Endothelial cell (in vitro differentiated cells): ENCODE measurements around the gene DMKN. TPM values are rescaled to one million over a fixed set of nuclear protein-coding genes. Genes with fewer than 3 reads are reported as not detected.

ENCODE experiments used
- DNase-seq: peaks from one replicate; pipeline ENCODE4 v3.0.0; 2021; ENCODE audit warnings: low spot score
- H3K27ac Mint-ChIP-seq: one replicate; pipeline ENCODE4 v1.8.0; 2021; ENCODE audit warnings: mixed read lengths, inconsistent platforms; ENCODE audit not compliant: unreplicated experiment
- H3K27me3 Mint-ChIP-seq: one replicate; pipeline ENCODE4 v1.8.0; 2021; ENCODE audit warnings: mild to moderate bottlenecking, moderate library complexity, mixed read lengths, inconsistent platforms; ENCODE audit not compliant: unreplicated experiment
- H3K36me3 Mint-ChIP-seq: one replicate; pipeline ENCODE4 v1.8.0; 2021; ENCODE audit warnings: mild to moderate bottlenecking, low read depth, mixed read lengths, inconsistent platforms; ENCODE audit not compliant: unreplicated experiment
- H3K4me1 Mint-ChIP-seq: one replicate; pipeline ENCODE4 v1.8.0; 2021; ENCODE audit warnings: mild to moderate bottlenecking, mixed read lengths, inconsistent platforms; ENCODE audit not compliant: unreplicated experiment
- H3K4me3 Mint-ChIP-seq: one replicate; pipeline ENCODE4 v1.8.0; 2021; ENCODE audit warnings: mild to moderate bottlenecking, mixed read lengths, inconsistent platforms; ENCODE audit not compliant: unreplicated experiment
- H3K9me3 Mint-ChIP-seq: one replicate; pipeline ENCODE4 v1.8.0; 2021; ENCODE audit warnings: mixed read lengths, inconsistent platforms; ENCODE audit not compliant: unreplicated experiment
- total RNA-seq: library from RNA; stranded (reverse); fragmentation: NEBNext Ultra II Directional; extraction: Animal tissue kit (Norgen Biotek cat#: 25700); gene quantifications from one replicate; pipeline ENCODE4 v1.2.1, GENCODE V29; 2021; ENCODE audit not compliant: unreplicated experiment
- TF ChIP-seq, protein P1 (sequence below): fragments of 200-600 bp; sonication (generic); IDR thresholded peaks from one replicate; pipeline ENCODE4 v1.5.0; 2021; ENCODE audit warnings: antibody characterized with exemption; ENCODE audit not compliant: unreplicated experiment

DMKN gene
- total RNA-seq, 1 donor from 2014 or later = 56.9 TPM

DNA sequence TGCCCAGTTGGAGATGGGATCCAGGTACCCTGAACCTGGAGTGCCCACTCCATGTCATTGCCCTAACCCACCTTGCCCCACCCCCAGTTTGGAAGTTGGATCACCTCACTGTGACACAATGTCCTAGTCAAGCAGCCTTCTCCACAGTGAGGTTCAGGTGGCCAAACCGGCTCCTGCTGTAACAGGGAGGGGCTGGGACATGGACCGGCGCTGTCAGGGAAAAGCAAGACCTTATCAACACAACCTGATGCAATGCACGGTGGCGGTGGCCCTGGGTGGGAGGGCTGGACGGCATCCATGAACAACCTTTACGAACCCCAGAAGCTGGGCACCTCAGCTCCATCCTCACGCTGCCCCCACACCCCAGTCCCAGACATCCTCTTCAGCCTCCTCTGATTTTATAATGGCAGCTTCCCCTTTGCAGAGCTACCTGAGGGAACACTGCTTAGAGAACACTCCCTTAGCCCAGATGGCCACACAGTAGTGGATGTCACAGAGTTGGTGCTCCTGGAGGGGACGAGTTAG lies 21.6 kb downstream of the DMKN start:
- H3K4me3 Mint-ChIP-seq = no peak overlapping the region
- TF ChIP-seq, protein P1, sequence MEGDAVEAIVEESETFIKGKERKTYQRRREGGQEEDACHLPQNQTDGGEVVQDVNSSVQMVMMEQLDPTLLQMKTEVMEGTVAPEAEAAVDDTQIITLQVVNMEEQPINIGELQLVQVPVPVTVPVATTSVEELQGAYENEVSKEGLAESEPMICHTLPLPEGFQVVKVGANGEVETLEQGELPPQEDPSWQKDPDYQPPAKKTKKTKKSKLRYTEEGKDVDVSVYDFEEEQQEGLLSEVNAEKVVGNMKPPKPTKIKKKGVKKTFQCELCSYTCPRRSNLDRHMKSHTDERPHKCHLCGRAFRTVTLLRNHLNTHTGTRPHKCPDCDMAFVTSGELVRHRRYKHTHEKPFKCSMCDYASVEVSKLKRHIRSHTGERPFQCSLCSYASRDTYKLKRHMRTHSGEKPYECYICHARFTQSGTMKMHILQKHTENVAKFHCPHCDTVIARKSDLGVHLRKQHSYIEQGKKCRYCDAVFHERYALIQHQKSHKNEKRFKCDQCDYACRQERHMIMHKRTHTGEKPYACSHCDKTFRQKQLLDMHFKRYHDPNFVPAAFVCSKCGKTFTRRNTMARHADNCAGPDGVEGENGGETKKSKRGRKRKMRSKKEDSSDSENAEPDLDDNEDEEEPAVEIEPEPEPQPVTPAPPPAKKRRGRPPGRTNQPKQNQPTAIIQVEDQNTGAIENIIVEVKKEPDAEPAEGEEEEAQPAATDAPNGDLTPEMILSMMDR = no peak
- H3K27me3 Mint-ChIP-seq = no peaks in the 10 kb centered on the region
- no peak for DNase-seq
- H3K27ac Mint-ChIP-seq = no peak overlapping the region
- H3K36me3 Mint-ChIP-seq = no peaks in the 10 kb centered on the region
- no peaks in the 10 kb centered on the region for H3K9me3 Mint-ChIP-seq
- no peaks in the 10 kb centered on the region for H3K4me1 Mint-ChIP-seq

DNA sequence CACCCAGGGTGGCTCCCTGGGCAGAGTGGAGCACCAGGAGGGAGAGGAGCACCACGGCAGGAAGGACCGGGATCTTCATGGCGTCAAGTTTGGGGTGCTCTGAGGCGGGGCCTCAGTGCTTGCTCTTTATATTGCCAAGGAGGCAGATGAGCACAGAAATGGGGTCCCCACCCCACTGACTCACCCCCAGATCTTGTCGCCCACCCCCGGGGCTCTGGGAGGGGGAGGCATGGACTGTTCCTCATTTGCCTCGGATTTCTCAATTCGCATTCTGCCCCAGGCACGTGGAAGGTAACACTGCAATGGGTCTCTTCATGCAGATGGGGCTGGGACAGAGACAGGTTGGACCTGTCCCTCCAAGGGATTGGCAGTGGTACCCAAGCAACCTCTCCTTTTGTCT lies 23.1 kb downstream of the DMKN start, which contains the start of gene KRTDAP:
Gene KRTDAP, minus strand, starts transcription at position 101 of the 400 bp plus-strand sequence. Its CDS starts 22 bp downstream, at position 79.
- Mint-ChIP-seq H3K4me1 (no peaks in the 10 kb centered on the region), H3K27ac (no peak within 1 kb of the TSS), H3K27me3 (no peaks in the 10 kb centered on the region), H3K4me3 (no peak within 1 kb of the TSS), H3K9me3 (no peaks in the 10 kb centered on the region), H3K36me3 (no peaks in the 10 kb centered on the region)
- TF ChIP-seq, protein P1 = no peak
- no peak for DNase-seq

DNA sequence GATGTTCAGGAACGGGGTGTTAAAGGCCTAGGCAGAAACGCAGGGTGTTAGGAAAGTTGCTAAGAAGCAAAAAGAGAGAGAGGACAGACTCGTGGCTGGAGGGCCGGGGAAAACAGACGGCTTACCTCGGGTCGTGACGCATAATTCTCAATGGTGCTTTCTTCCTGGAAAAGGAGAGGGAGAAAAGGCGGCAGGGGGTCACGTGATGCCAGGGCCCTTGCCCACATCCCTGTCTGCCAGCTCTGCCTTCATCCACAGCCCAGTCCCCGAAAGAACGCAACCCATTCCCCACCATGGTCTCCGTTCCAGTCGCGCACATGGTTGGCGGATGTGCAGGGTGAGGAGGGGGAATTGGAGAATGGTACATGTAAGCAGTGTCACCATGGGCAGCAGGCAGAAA lies 24.8 kb downstream of the DMKN start:
- H3K27ac Mint-ChIP-seq = no peak overlapping the region
- TF ChIP-seq, protein P1 = no peak
- no peaks in the 10 kb centered on the region for H3K36me3 Mint-ChIP-seq
- no peak for DNase-seq
- H3K4me3 Mint-ChIP-seq = no peak overlapping the region
- no peaks in the 10 kb centered on the region for H3K27me3 Mint-ChIP-seq
- H3K9me3 Mint-ChIP-seq = no peaks in the 10 kb centered on the region
- no peaks in the 10 kb centered on the region for H3K4me1 Mint-ChIP-seq

DNA sequence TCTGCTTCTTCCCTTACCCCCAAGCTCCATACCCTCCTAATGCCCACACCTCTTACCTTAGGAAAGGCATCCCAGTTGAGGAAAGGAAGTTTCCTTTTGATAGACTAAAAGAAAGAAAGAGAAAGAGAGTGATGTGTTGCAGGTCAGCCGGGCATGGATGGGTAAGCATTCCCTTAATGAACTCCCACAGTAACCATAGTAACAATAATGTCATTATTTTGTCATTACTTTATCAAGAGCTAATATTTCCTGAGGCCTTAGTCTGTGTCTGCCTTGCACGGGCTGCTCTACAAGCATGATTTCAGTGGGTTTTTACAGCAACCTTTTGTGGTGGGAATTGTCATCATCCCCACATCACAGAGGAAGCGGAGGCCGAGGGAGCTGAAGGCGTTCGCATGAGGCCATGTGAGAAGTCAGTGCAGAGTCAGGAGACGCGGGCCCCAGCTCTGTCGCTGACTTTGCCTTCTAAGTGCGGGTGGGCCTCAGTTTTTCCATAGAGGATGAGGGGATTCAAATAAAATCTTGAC lies 25.7 kb downstream of the DMKN start:
- Mint-ChIP-seq H3K36me3 (no peaks in the 10 kb centered on the region), H3K4me1 (no peaks in the 10 kb centered on the region), H3K9me3 (no peaks in the 10 kb centered on the region), H3K4me3 (no peak overlapping the region), H3K27me3 (no peaks in the 10 kb centered on the region), H3K27ac (no peak overlapping the region)
- no peak for DNase-seq
- TF ChIP-seq, protein P1 = no peak

DNA sequence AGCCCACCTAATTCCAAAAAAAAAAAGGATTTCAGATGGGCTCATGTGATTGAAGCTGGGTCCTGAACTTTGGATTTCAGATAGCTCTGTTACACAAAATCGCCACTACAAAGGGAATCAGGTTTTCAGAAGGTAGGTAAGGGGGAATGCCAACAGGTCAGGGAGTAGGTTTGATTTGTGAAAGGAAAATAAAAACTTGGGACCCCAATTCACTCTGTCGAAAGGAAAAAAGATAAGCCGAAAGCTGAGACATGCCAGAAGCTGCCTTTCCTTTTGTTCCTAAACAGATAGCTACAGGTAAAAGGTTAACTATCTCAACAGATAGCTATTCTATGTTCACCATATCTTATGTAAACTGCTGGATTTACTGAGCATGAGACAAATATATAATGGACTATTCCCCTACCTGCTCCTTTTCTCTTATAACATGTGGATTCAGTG lies 27.2 kb downstream of the DMKN start:
- no peak overlapping the region for H3K4me3 Mint-ChIP-seq
- H3K27me3 Mint-ChIP-seq = no peaks in the 10 kb centered on the region
- no peak for DNase-seq
- no peaks in the 10 kb centered on the region for H3K36me3 Mint-ChIP-seq
- TF ChIP-seq, protein P1 = no peak
- no peak overlapping the region for H3K27ac Mint-ChIP-seq
- H3K9me3 Mint-ChIP-seq = no peaks in the 10 kb centered on the region
- no peaks in the 10 kb centered on the region for H3K4me1 Mint-ChIP-seq
